HEK293 (cell line): Measurements from ENCODE around the gene PPFIA2.

Source experiments
- CTCF ChIA-PET: fragments of 350-600 bp; formaldehyde crosslinking; extraction: SDS; loops from one replicate; lab custom pipeline; 2021; ENCODE audit warnings: antibody characterized with exemption; lab: Yijun Ruan, JAX
- POLR2A ChIA-PET: fragments of 300-600 bp; formaldehyde crosslinking; extraction: SDS; loops from one replicate; lab custom pipeline; 2020; ENCODE audit warnings: antibody characterized with exemption, inconsistent platforms; lab: Yijun Ruan, JAX
- H3K27ac ChIP-seq: fragments of 200-500 bp; sonication (Bioruptor generic); 2 replicates; pipeline ENCODE4 v1.5.1; 2014; ENCODE audit warnings: low read depth, low read length, control low read depth, inconsistent platforms; ENCODE audit errors: extremely low read depth
- H3K36me3 ChIP-seq, 2 experiments: fragments of 200-500 bp in 1 of 2; sonication (Bioruptor generic) in 1 of 2; 1 replicate in 1 of 2; 2 replicates in 1 of 2; pipeline ENCODE4 v1.5.1; 2014 to 2017; ENCODE audit warnings: inconsistent platforms in 2 of 2, low read length in 2 of 2; ENCODE audit not compliant: control insufficient read depth in 2 of 2, insufficient read depth in 1 of 2
- H3K4me1 ChIP-seq: fragments of 200-500 bp; sonication (Bioruptor generic); 2 replicates; pipeline ENCODE4 v1.5.1; 2014; ENCODE audit warnings: mild to moderate bottlenecking, low read length, inconsistent platforms; ENCODE audit not compliant: control insufficient read depth, insufficient read depth
- H3K4me3 ChIP-seq: 2 replicates; pipeline ENCODE4 v1.5.1; 2011; ENCODE audit warnings: low read depth, mild to moderate bottlenecking, control low read depth, low read length, moderate library complexity
- H3K9me3 ChIP-seq: fragments of 200-500 bp; sonication (Bioruptor generic); 2 replicates; pipeline ENCODE4 v1.5.1; 2014; ENCODE audit warnings: low read depth, low read length, inconsistent platforms; ENCODE audit not compliant: control insufficient read depth, insufficient read depth
- KLF1 ChIP-seq: fragments of 450-650 bp; formaldehyde crosslinking; IDR thresholded peaks from 2 replicates; pipeline ENCODE4 v1.5.1; 2016; ENCODE audit warnings: missing biosample characterization, missing genetic modification characterization
- REPIN1 ChIP-seq: fragments of 450-650 bp; formaldehyde crosslinking; IDR thresholded peaks from 2 replicates; pipeline ENCODE4 v1.5.1; 2017; ENCODE audit warnings: missing biosample characterization, missing genetic modification characterization, low read depth
- SP2 ChIP-seq: fragments of 450-650 bp; formaldehyde crosslinking; IDR thresholded peaks from 2 replicates; pipeline ENCODE4 v1.5.1; 2016; ENCODE audit warnings: missing biosample characterization, missing genetic modification characterization
- ZBTB49 ChIP-seq: fragments of 450-650 bp; formaldehyde crosslinking; IDR thresholded peaks from 2 replicates; pipeline ENCODE4 v1.5.1; 2016; ENCODE audit warnings: missing biosample characterization, missing genetic modification characterization, low read depth
- ZFHX2 ChIP-seq: fragments of 450-650 bp; formaldehyde crosslinking; conservative IDR thresholded peaks from 2 replicates; pipeline ENCODE4 v1.5.1; 2016; ENCODE audit warnings: missing biosample characterization, missing genetic modification characterization
- ZNF146 ChIP-seq: fragments of 450-650 bp; formaldehyde crosslinking; IDR thresholded peaks from 2 replicates; pipeline ENCODE4 v1.5.1; 2016; ENCODE audit warnings: missing biosample characterization, missing genetic modification characterization
- ZNF184 ChIP-seq: fragments of 450-650 bp; IDR thresholded peaks from 2 replicates; pipeline ENCODE4 v1.5.1; 2018; ENCODE audit warnings: missing biosample characterization, mild to moderate bottlenecking, missing genetic modification characterization
- ZNF214 ChIP-seq: fragments of 450-650 bp; formaldehyde crosslinking; IDR thresholded peaks from 2 replicates; pipeline ENCODE4 v1.5.1; 2017; ENCODE audit warnings: missing biosample characterization, mild to moderate bottlenecking, missing genetic modification characterization, borderline replicate concordance
- ZNF280D ChIP-seq: fragments of 450-650 bp; formaldehyde crosslinking; IDR thresholded peaks from 2 replicates; pipeline ENCODE4 v1.5.1; 2016; ENCODE audit warnings: missing biosample characterization, missing genetic modification characterization
- ZNF311 ChIP-seq: fragments of 450-650 bp; formaldehyde crosslinking; IDR thresholded peaks from 2 replicates; pipeline ENCODE4 v1.5.1; 2017; ENCODE audit warnings: missing biosample characterization, missing genetic modification characterization, borderline replicate concordance
- ZNF404 ChIP-seq: fragments of 450-650 bp; formaldehyde crosslinking; IDR thresholded peaks from 2 replicates; pipeline ENCODE4 v1.5.1; 2017; ENCODE audit warnings: missing biosample characterization, missing genetic modification characterization
- ZNF48 ChIP-seq: fragments of 450-650 bp; formaldehyde crosslinking; IDR thresholded peaks from 2 replicates; pipeline ENCODE4 v1.5.1; 2016; ENCODE audit warnings: missing biosample characterization, missing genetic modification characterization
- ZNF488 ChIP-seq: fragments of 450-650 bp; formaldehyde crosslinking; IDR thresholded peaks from 2 replicates; pipeline ENCODE4 v1.5.1; 2016; ENCODE audit warnings: missing biosample characterization, missing genetic modification characterization
- ZNF521 ChIP-seq: fragments of 450-650 bp; formaldehyde crosslinking; IDR thresholded peaks from 2 replicates; pipeline ENCODE4 v1.5.1; 2017; ENCODE audit warnings: missing biosample characterization, mild to moderate bottlenecking, missing genetic modification characterization
- ZNF529 ChIP-seq: fragments of 450-650 bp; formaldehyde crosslinking; IDR thresholded peaks from 2 replicates; pipeline ENCODE4 v1.5.1; 2017; ENCODE audit warnings: missing genetic modification characterization, missing biosample characterization; ENCODE audit not compliant: insufficient replicate concordance
- ZNF544 ChIP-seq: fragments of 450-650 bp; formaldehyde crosslinking; IDR thresholded peaks from 2 replicates; pipeline ENCODE4 v1.5.0; 2017; ENCODE audit warnings: missing biosample characterization, missing genetic modification characterization
- ZNF621 ChIP-seq: fragments of 450-650 bp; formaldehyde crosslinking; IDR thresholded peaks from 2 replicates; pipeline ENCODE4 v1.5.1; 2017; ENCODE audit warnings: missing biosample characterization, missing genetic modification characterization
- ZNF785 ChIP-seq: fragments of 450-650 bp; formaldehyde crosslinking; IDR thresholded peaks from 2 replicates; pipeline ENCODE4 v1.5.1; 2016; ENCODE audit warnings: missing biosample characterization, missing genetic modification characterization
- ZNF843 ChIP-seq: fragments of 450-650 bp; formaldehyde crosslinking; IDR thresholded peaks from 2 replicates; pipeline ENCODE4 v1.5.1; 2016; ENCODE audit warnings: missing biosample characterization, missing genetic modification characterization
- ZSCAN23 ChIP-seq: fragments of 450-650 bp; formaldehyde crosslinking; IDR thresholded peaks from 2 replicates; pipeline ENCODE4 v1.5.1; 2016; ENCODE audit warnings: missing biosample characterization, missing genetic modification characterization

PPFIA2 gene

GRCh38 chr12:81573228-81573627, 185.9 kb downstream of the PPFIA2 start:
- CTCF ChIA-PET: interaction anchor here (0.6 kb wide), 1 partner anchor 451 kb away, joined by 4 read pairs; no protein-coding TSS in a partner anchor
- Histone ChIP-seq H3K4me1 (no peaks in the 10 kb centered on the region), H3K27ac (no peak overlapping the region), H3K9me3 (no peaks in the 10 kb centered on the region)
- no peak for TF ChIP-seq ZNF146 (tag by site-specific recombination)
- TF ChIP-seq ZNF280D: no peak
- TF ChIP-seq ZNF184 (tag by site-specific recombination): no peak
- no peak for TF ChIP-seq ZNF529 (tag by site-specific recombination)
- no peak for TF ChIP-seq ZFHX2
- TF ChIP-seq ZNF621 (tag by site-specific recombination): no peak
- no peak for TF ChIP-seq ZNF785
- TF ChIP-seq, all 188 proteins: peak for 0
- no peak overlapping the region for H3K4me3 ChIP-seq
- H3K36me3 ChIP-seq: no peaks in the 10 kb centered on the region
- POLR2A ChIA-PET: no interaction called here

- TF ChIP-seq REPIN1 (tag by site-specific recombination): no peak
- TF ChIP-seq ZNF404: no peak
- no peak for TF ChIP-seq ZNF544 (tag by site-specific recombination)
- no peak for TF ChIP-seq ZBTB49
- TF ChIP-seq SP2 (tag by site-specific recombination): no peak
- Histone ChIP-seq H3K9me3 (no peaks in the 10 kb centered on the region), H3K4me3 (no peak overlapping the region), H3K27ac (no peak overlapping the region), H3K4me1 (no peaks in the 10 kb centered on the region), H3K36me3 (no peaks in the 10 kb centered on the region)
- POLR2A ChIA-PET: no interaction called here
- CTCF ChIA-PET: interaction anchor here (0.6 kb wide), 1 partner anchor 1514 kb away, joined by 3 read pairs; no protein-coding TSS in a partner anchor
Measured at GRCh38 chr12:81572411-81572810, 186.7 kb downstream of the PPFIA2 start.

- H3K4me3 ChIP-seq: no peak overlapping the region
- H3K9me3 ChIP-seq: no peaks in the 10 kb centered on the region
- ChIA-PET POLR2A (no interaction called here), CTCF (no interaction called here)
- no peaks in the 10 kb centered on the region for H3K36me3 ChIP-seq
- H3K4me1 ChIP-seq: no peaks in the 10 kb centered on the region
- no peak for TF ChIP-seq ZNF311
- no peak for TF ChIP-seq ZNF521 (tag by site-specific recombination)
- TF ChIP-seq ZSCAN23 (tag by site-specific recombination): no peak
- TF ChIP-seq ZNF843: no peak
- TF ChIP-seq ZNF214 (tag by site-specific recombination): no peak
- no peak for TF ChIP-seq KLF1
- TF ChIP-seq ZNF48 (tag by site-specific recombination): no peak
- TF ChIP-seq ZNF488: no peak
- TF ChIP-seq, all 188 proteins: peak for 0
- H3K27ac ChIP-seq: no peak overlapping the region
Measured at GRCh38 chr12:81570234-81570633, 188.9 kb downstream of the PPFIA2 start.
